NCI-H82 (cell line): ENCODE data around the gene RSPH10B.
"Not testable (repeated sequence)": the region's sequence is repeated elsewhere in the genome, so short reads cannot be mapped to it uniquely, and the experiment has no call there.

Source experiments
- DNase-seq: peaks from one replicate; lab custom pipeline; 2025; lab: John Stamatoyannopoulos, UW

RSPH10B gene

GRCh38 chr7:5970347-5970911 is at the start of gene RSPH10B:
TSS of gene RSPH10B (minus strand) at chr7:5970689. CDS start at chr7:5967116, 3,573 bp downstream.
- DNase-seq = not testable (repeated sequence)

GRCh38 chr7:6016653-6016966 is 46.1 kb upstream of the RSPH10B start:
- DNase-seq = no peak

DNA sequence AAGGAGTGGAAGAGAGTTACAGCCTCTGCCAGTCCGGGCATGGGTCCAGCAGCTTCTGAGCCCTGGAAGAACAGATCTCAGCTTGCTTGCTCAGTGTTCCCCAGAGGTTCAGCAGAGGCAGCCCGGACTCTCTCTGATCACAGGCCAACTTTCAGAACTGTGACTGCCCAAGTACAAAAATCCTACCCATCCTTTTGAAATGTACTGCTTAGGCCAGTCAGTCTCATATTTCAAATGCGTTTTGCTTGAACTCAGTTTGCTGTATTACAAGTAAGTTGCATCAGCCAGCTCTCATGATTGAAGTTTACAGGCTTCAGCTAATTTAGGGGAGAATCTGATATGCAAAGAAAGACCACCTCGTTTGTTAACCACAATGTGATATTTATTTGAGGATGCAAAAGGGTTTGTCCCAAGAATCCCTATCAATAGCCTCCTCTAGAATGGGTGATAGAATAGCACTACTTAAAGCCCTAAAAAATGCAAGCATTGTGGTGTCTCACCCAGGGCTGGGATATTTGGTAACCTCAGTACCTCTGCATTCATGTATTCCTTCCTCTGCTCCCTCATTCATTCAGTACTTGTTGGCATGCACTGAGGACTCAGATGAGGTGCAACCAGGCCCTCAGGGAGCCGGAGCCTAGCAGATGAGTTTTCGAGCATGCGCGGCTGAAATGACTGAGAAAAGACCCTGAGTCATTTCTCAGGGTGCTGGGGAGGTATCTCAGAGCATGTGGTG is 45.6 kb upstream of the RSPH10B start:
- no peak for DNase-seq

- DNase-seq = no peak
Observed at GRCh38 chr7:6012355-6013104, 42.0 kb upstream of the RSPH10B start.

GRCh38 chr7:6011541-6011940 is 41.1 kb upstream of the RSPH10B start:
- DNase-seq = no peak

GRCh38 chr7:6010370-6010769 is 39.9 kb upstream of the RSPH10B start:
- DNase-seq = not testable (repeated sequence)

GRCh38 chr7:6008668-6009611 is 38.5 kb upstream of the RSPH10B start, which contains the start of the genes AIMP2 and PMS2:
TSS of gene AIMP2 (plus strand) at chr7:6009272. CDS start at chr7:6009364, 92 bp downstream.
TSS of gene PMS2 (minus strand) at chr7:6009049. CDS start at chr7:6009019, 30 bp downstream.
- DNase-seq = peak; percentile 100

DNA sequence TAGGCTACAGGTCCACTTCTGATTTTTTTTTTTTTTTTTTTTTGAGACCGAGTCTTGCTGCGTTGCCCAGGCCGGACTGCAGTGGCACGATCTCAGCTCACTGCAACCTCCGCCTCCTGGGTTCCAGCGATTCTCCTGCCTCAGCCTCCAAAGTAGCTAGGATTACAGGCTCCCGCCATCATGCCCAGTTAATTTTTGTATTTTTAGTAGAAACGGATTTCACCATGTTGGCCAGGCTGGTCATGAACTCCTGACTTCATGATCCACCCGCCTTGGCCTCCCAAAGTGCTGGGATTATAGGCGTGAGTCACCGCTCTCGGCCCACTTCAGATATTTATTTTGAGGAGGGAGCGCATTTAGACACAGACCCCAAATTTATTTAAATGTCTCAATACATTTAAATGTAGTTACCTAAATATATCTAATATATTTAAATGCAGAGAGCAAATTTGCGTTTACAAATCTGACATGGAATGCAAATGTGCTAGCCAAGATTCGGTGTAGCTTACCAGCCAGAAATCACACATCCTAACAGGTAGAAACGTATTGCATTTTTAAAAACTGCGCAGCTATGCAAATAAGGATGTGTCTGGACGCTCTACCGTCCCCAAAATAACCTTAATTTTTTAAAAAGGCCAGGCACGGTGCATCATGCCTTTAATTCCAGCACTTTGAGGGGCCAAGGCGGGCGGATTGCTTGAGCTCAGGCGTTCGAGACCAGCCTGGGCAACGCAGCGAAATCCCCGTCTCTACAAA is 37.5 kb upstream of the RSPH10B start:
- DNase-seq = not testable (repeated sequence)

DNA sequence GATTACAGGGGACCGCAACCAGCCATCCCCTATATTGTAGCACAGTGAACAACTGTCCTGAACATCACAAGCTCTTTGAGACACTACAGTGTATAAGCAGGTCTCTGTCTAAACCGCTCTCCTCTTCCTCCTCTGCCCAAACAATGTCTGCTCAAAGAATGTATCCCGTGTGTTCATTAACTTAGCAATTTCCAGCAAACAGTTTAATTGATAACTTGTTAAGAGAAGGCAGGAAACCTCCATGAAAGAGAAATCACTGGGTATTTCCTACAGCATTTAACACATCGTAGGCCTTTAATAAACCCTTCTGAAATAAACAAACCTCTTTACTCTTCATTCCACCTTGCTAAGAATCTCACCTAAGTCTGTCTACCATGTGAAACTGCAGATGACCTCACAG is 36.9 kb upstream of the RSPH10B start:
- no peak for DNase-seq

DNA sequence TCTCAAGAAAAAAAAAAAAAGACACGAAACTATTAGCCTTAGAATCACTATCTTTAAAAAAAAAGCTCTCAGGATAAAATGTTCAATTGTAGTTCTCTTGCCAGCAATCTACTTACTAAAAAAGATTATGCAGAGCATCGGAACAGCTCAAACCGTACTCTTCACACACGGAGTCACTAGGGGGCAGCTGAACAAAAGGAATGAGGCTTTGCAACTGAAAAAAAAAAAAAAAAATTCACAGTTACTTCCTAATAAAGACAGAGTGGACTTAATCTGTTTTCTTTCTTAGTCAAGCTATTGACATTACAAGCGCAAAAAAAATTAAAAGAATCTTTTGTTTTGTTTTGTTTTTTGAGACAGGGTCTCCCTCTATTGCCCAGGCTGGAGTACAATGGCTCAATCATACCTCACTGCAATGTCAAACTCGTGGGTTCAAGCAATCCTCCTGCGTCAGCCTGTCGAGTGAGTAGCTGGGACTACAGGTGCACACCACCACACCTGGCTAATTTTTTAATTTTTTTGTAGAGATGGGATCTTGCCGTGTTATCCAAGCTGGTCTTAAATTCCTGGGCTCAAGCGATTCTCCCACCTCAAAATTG is 26.8 kb upstream of the RSPH10B start:
- DNase-seq = peak; percentile 69

GRCh38 chr7:5987061-5987460 is 16.6 kb upstream of the RSPH10B start:
- not testable (repeated sequence) for DNase-seq

GRCh38 chr7:5979680-5980314 is 9.3 kb upstream of the RSPH10B start:
- DNase-seq = not testable (repeated sequence)

- DNase-seq = not testable (repeated sequence)
Observed at GRCh38 chr7:5973580-5973979, 3.1 kb upstream of the RSPH10B start.

DNA sequence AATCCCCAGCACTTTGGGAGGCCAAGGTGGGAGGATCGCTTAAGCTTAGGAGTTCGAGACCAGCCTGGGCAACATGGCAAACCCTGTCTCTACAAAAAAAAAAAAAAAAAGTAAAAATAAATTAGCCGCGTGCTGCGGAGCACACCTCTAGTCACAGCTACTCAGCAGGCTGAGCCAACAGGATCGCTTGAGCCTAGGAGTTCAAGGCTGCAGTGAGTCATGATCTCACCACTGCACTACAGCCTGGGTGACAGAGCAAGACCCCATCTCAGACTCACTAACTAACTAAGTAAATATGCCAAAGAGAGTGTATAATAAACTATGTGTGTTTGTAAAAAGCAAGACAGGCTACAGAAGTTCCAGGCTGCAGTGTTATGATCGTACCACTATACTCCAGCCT is 6.7 kb downstream of the RSPH10B start:
- not testable (repeated sequence) for DNase-seq

DNA sequence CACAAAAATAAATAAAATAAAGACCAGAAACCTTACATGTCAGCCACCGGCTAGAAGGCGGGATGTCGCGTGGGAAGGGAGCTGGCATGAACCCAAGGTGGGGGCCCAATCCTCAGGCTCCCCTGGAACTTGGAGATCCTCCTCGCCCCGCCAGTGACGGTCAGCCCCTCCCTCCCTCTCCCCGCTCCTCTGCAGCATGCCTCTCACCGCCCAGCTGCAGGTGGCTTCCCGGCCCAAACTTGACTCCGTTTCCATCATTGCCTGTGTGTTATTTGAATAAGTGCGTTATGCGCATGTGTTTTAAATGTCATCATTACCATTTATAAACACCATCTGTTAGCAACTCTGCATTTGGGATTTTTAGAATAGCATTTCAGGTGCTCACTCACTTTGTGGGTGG is 7.3 kb downstream of the RSPH10B start:
- DNase-seq = not testable (repeated sequence)

GRCh38 chr7:5934945-5935450 is 35.5 kb downstream of the RSPH10B start:
- not testable (repeated sequence) for DNase-seq

DNA sequence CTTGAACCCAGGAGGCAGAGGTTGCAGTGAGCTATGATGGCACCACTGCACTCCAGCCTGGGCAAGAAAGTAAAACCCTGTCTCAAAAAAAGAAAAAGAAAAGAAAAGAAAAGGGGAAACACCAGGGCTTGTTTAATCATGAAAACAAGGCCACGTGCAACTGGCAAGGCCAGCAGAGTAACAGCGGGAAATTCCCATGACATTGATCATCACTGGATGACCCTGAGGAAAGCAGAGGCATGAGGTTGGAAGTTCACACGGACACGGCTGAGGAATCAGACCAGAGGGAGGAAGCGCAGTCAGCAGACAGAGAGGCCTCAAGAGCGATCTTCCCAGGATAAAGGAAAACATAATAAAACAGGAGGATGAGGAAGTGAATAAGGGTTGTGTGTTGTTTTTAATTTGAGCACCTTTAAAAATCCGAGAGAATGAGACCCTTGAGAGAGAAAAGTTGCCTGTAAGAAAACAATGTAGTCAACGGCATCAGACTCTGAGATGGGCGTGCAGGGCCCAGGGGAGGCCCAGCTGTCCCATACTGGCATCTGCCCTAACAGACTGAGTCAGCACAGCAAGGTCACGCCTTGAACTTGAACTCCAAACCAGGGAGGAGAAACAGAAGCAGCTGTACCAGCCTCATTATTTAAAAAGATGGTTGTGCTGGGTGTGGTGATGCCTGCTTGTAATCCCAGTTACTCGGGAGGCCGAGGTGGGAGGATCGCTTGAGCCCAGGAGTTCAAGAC is 38.4 kb downstream of the RSPH10B start:
- not testable (repeated sequence) for DNase-seq

DNA sequence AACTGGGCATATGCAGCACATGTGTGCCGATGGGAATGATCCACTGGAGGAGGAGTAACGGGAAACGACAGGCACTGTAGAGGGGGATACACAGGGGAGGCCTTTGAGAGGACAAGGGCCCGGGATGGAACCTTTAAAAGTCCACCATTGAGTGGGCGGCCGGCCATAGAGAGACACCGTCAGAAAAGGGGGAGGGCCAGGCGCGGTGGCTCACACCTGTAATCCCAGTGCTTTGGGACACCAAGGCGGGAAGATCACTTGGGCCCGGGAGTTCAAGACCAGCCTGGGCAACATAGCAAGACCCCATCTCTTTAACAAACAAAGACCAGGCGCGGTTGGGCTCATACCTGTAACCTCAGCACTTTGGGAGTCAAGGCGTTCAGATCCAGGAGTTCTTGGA is 39.2 kb downstream of the RSPH10B start:
- not testable (repeated sequence) for DNase-seq

- DNase-seq = not testable (repeated sequence)
Observed at GRCh38 chr7:5930290-5930689, 40.2 kb downstream of the RSPH10B start.
